HUES48 (cell line): ENCODE data around the gene ITGA2B.
"Not testable (repeated sequence)": the region's sequence is repeated elsewhere in the genome, so short reads cannot be mapped to it uniquely, and the experiment has no call there.

Experiments used
- H3K27ac ChIP-seq: one replicate; pipeline ENCODE4 v1.7.0; 2013; ENCODE audit warnings: low read depth, low read length, inconsistent platforms
- H3K27me3 ChIP-seq: 2 replicates; pipeline ENCODE4 v1.6.1; 2013; ENCODE audit warnings: mild to moderate bottlenecking, low read length; ENCODE audit not compliant: control insufficient read depth, insufficient read depth
- H3K36me3 ChIP-seq: 2 replicates; pipeline ENCODE4 v1.6.1; 2013; ENCODE audit warnings: low read length; ENCODE audit not compliant: control insufficient read depth, insufficient read depth
- H3K4me1 ChIP-seq: 2 replicates; pipeline ENCODE4 v1.6.1; 2013; ENCODE audit warnings: mild to moderate bottlenecking, low read length; ENCODE audit not compliant: control insufficient read depth, insufficient read depth
- H3K4me3 ChIP-seq: 2 replicates; pipeline ENCODE4 v1.5.1; 2013; ENCODE audit warnings: mild to moderate bottlenecking, low read depth, low read length
- H3K9ac ChIP-seq: 2 replicates; pipeline ENCODE4 v1.6.1; 2013; ENCODE audit warnings: mild to moderate bottlenecking, low read depth, low read length, moderate library complexity
- H3K9me3 ChIP-seq: 2 replicates; pipeline ENCODE4 v1.6.1; 2013; ENCODE audit warnings: low read length; ENCODE audit not compliant: control insufficient read depth, insufficient read depth

Gene ITGA2B

GRCh38 chr17:44379887-44380286, 9.6 kb downstream of the ITGA2B start:
- Histone ChIP-seq H3K9ac (no peak overlapping the region), H3K9me3 (no peaks in the 10 kb centered on the region), H3K36me3 (no peaks in the 10 kb centered on the region), H3K27me3 (peaks cover 24% of the 10 kb centered on the region), H3K27ac (no peak overlapping the region), H3K4me1 (peaks cover 13% of the 10 kb centered on the region; the same call in 1 of the 2 replicates), H3K4me3 (no peak overlapping the region)

GRCh38 chr17:44378171-44378705, 11.2 kb downstream of the ITGA2B start:
- Histone ChIP-seq H3K36me3 (no peaks in the 10 kb centered on the region), H3K4me3 (no peak overlapping the region), H3K27ac (no peak overlapping the region), H3K4me1 (peaks cover 9% of the 10 kb centered on the region; the same call in 1 of the 2 replicates), H3K9me3 (no peaks in the 10 kb centered on the region), H3K27me3 (peaks cover 7% of the 10 kb centered on the region), H3K9ac (no peak overlapping the region)

GRCh38 chr17:44376779-44377178, 12.7 kb downstream of the ITGA2B start:
- no peak overlapping the region for H3K4me3 ChIP-seq
- H3K4me1 ChIP-seq = peaks cover 9% of the 10 kb centered on the region; the same call in 1 of the 2 replicates
- no peaks in the 10 kb centered on the region for H3K27me3 ChIP-seq
- no peaks in the 10 kb centered on the region for H3K36me3 ChIP-seq
- no peak overlapping the region for H3K9ac ChIP-seq
- no peaks in the 10 kb centered on the region for H3K9me3 ChIP-seq
- H3K27ac ChIP-seq = no peak overlapping the region

GRCh38 chr17:44376124-44376523, 13.3 kb downstream of the ITGA2B start:
- no peaks in the 10 kb centered on the region for H3K27me3 ChIP-seq
- no peak overlapping the region for H3K4me3 ChIP-seq
- H3K9me3 ChIP-seq = no peaks in the 10 kb centered on the region
- H3K4me1 ChIP-seq = peaks cover 9% of the 10 kb centered on the region; the same call in 1 of the 2 replicates
- H3K9ac ChIP-seq = no peak overlapping the region
- no peaks in the 10 kb centered on the region for H3K36me3 ChIP-seq
- no peak overlapping the region for H3K27ac ChIP-seq

- no peaks in the 10 kb centered on the region for H3K9me3 ChIP-seq
- no peak overlapping the region for H3K4me3 ChIP-seq
- no peak overlapping the region for H3K27ac ChIP-seq
- H3K9ac ChIP-seq = no peak overlapping the region
- peaks cover 9% of the 10 kb centered on the region; the same call in 1 of the 2 replicates for H3K4me1 ChIP-seq
- no peaks in the 10 kb centered on the region for H3K27me3 ChIP-seq
- H3K36me3 ChIP-seq = no peaks in the 10 kb centered on the region
These were observed 14.0 kb downstream of the ITGA2B start for GRCh38 chr17:44375196-44376017.

- Histone ChIP-seq H3K27ac (no peak overlapping the region), H3K4me1 (peaks cover 9% of the 10 kb centered on the region; the same call in 1 of the 2 replicates), H3K9me3 (no peaks in the 10 kb centered on the region), H3K36me3 (no peaks in the 10 kb centered on the region), H3K9ac (no peak overlapping the region), H3K27me3 (no peaks in the 10 kb centered on the region), H3K4me3 (0 out of 2 replicates have a peak overlapping the region, but pooled peaks have one; percentile 12)
These were observed 14.9 kb downstream of the ITGA2B start for GRCh38 chr17:44374306-44375195.

- no peak overlapping the region for H3K9ac ChIP-seq
- H3K9me3 ChIP-seq = no peaks in the 10 kb centered on the region
- H3K4me3 ChIP-seq = no peak overlapping the region
- no peak overlapping the region for H3K27ac ChIP-seq
- H3K36me3 ChIP-seq = no peaks in the 10 kb centered on the region
- H3K4me1 ChIP-seq = peaks cover 9% of the 10 kb centered on the region; the same call in 1 of the 2 replicates
- no peaks in the 10 kb centered on the region for H3K27me3 ChIP-seq
These were observed 17.4 kb downstream of the ITGA2B start for GRCh38 chr17:44372036-44372435.

- not testable (repeated sequence) for H3K27me3 ChIP-seq, H3K9me3 ChIP-seq, H3K27ac ChIP-seq, H3K9ac ChIP-seq, H3K4me1 ChIP-seq, H3K4me3 ChIP-seq, H3K36me3 ChIP-seq
These were observed 19.9 kb downstream of the ITGA2B start for GRCh38 chr17:44369414-44370023.

- H3K9ac ChIP-seq, H3K9me3 ChIP-seq, H3K27me3 ChIP-seq, H3K27ac ChIP-seq, H3K36me3 ChIP-seq, H3K4me3 ChIP-seq, H3K4me1 ChIP-seq: not testable (repeated sequence)
These were observed 20.8 kb downstream of the ITGA2B start for GRCh38 chr17:44368391-44369243.
